ENCODE results near the gene CLRN2.

The CLRN2 gene

GRCh38 chr4:17480210-17480927 is 34.6 kb upstream of the CLRN2 start:
- no peak for DNase-seq (ENCODE audit: low read depth)
- H3K4me3 ChIP-seq (ENCODE audit: low read depth, low read length) = no peak overlapping the region
- TF ChIP-seq CTCF (IDR thresholded peaks at IDR 0.05; ENCODE audit: control insufficient read depth, extremely low read depth, insufficient read depth) = no peak

GRCh38 chr4:17480955-17481354 is 34.0 kb upstream of the CLRN2 start:
- no peak for DNase-seq (ENCODE audit: low read depth)
- no peak for TF ChIP-seq CTCF (IDR thresholded peaks at IDR 0.05; ENCODE audit: control insufficient read depth, extremely low read depth, insufficient read depth)

GRCh38 chr4:17482716-17483115 is 32.2 kb upstream of the CLRN2 start:
- no peak for DNase-seq (ENCODE audit: low read depth)
- no peak overlapping the region for H3K4me3 ChIP-seq (ENCODE audit: low read depth, low read length)
- no peak for TF ChIP-seq CTCF (IDR thresholded peaks at IDR 0.05; ENCODE audit: control insufficient read depth, extremely low read depth, insufficient read depth)

More at GRCh38 chr4:17480955-17481354, 34.0 kb upstream of the CLRN2 start:
- no peak overlapping the region for H3K4me3 ChIP-seq (ENCODE audit: low read depth, low read length)

- DNase-seq (ENCODE audit: low read depth) = no peak
- TF ChIP-seq CTCF (IDR thresholded peaks at IDR 0.05; ENCODE audit: control insufficient read depth, extremely low read depth, insufficient read depth) = no peak
Observed at GRCh38 chr4:17489123-17489522, 25.8 kb upstream of the CLRN2 start.

GRCh38 chr4:17489721-17490120 is 25.2 kb upstream of the CLRN2 start:
- TF ChIP-seq CTCF (IDR thresholded peaks at IDR 0.05; ENCODE audit: control insufficient read depth, extremely low read depth, insufficient read depth) = no peak
- DNase-seq (ENCODE audit: low read depth) = no peak
- H3K4me3 ChIP-seq (ENCODE audit: low read depth, low read length) = no peak overlapping the region

More at GRCh38 chr4:17489123-17489522, 25.8 kb upstream of the CLRN2 start:
- H3K4me3 ChIP-seq (ENCODE audit: low read depth, low read length) = no peak overlapping the region

- no peak for TF ChIP-seq CTCF (IDR thresholded peaks at IDR 0.05; ENCODE audit: control insufficient read depth, extremely low read depth, insufficient read depth)
- peak overlapping the region; percentile 21 for H3K4me3 ChIP-seq (ENCODE audit: low read depth, low read length)
- peak; percentile 94 for DNase-seq (ENCODE audit: low read depth)
Observed at GRCh38 chr4:17490575-17491059, 24.3 kb upstream of the CLRN2 start.

GRCh38 chr4:17491196-17491595 is 23.8 kb upstream of the CLRN2 start:
- no peak overlapping the region; the same call in 1 of the 2 replicates for H3K4me3 ChIP-seq (ENCODE audit: low read depth, low read length)
- TF ChIP-seq CTCF (IDR thresholded peaks at IDR 0.05; ENCODE audit: control insufficient read depth, extremely low read depth, insufficient read depth) = no peak
- no peak for DNase-seq (ENCODE audit: low read depth)

Measured in LNCaP clone FGC (cell line).